GM19239 (cell line): ENCODE results near the gene GOLGA6L10.
"Not testable (repeated sequence)": the region's sequence is repeated elsewhere in the genome, so short reads cannot be mapped to it uniquely, and the experiment has no call there.

Source experiments
- DNase-seq: peaks from one replicate; pipeline ENCODE4 v3.0.0; 2011; ENCODE audit warnings: low spot score; ENCODE audit not compliant: insufficient read length
- FAIRE-seq: peaks from 2 replicates; lab custom pipeline; 2011; peaks lifted over from hg19 to GRCh38; lab: Jason Lieb, UNC

The GOLGA6L10 gene

DNA sequence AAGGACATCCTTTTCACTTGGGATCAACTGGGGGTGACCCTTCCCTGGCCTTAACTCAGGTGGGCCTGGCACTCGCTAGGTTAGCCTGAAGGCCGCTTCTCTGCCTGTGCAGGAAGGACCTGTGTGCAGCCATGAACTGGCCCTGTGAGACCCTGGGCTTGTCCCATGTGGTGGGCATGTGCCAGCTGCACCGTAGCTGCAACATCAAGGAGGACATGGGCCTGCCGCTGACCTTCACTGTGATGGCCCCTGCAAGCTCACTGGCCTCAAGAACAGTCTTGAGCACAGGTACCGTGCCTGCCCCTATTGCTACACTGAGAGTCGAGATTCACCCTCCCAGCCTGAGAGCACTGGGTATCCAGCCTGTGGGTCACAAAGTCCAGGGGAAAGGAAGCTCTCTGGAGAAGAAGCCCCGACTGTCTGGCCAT is 43.6 kb downstream of the GOLGA6L10 start:
- FAIRE-seq (no peak), DNase-seq (no peak)

GRCh38 chr15:82304778-82305090 is 44.5 kb downstream of the GOLGA6L10 start:
- no peak for DNase-seq
- FAIRE-seq: no peak

DNA sequence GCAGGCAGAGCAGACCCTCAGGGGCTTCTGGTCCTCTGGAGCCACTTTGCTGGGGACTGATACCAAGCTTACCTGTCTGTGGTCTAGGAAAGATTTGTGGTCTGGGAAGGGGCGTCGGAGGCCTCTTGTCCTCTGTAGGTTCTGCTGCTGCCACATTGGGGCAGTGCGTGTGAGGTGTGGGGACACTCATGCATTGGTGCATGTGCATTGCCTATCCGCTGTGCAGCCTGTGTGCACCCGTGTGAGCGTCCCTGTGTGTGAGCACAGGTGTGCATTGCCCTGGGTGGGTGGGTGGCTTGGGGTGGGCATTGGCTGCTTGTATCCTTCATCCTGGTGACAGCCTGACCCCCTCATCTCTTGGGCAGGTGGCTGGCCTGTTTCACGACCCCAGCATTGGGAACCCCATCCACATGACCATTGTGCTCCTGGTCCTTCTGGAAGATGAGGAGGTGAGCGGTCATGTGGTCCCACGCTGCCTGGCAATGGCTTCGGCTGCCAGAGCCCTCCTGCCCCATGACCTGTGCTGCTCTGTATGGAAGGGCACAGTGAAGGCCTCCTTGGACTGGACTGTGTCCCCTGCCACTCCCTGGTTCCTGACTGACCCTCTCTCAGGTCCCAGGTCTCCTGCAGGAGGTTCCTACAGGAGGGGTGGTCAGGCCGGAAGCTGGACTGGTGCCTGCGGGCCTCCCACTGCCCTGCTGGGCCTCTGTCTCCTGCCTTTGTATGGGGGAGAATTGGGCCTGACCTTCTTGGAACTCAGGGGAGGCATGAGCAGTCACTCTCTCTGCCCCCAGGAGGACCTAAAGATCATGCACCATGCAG is 45.1 kb downstream of the GOLGA6L10 start:
- FAIRE-seq (no peak), DNase-seq (no peak)

DNA sequence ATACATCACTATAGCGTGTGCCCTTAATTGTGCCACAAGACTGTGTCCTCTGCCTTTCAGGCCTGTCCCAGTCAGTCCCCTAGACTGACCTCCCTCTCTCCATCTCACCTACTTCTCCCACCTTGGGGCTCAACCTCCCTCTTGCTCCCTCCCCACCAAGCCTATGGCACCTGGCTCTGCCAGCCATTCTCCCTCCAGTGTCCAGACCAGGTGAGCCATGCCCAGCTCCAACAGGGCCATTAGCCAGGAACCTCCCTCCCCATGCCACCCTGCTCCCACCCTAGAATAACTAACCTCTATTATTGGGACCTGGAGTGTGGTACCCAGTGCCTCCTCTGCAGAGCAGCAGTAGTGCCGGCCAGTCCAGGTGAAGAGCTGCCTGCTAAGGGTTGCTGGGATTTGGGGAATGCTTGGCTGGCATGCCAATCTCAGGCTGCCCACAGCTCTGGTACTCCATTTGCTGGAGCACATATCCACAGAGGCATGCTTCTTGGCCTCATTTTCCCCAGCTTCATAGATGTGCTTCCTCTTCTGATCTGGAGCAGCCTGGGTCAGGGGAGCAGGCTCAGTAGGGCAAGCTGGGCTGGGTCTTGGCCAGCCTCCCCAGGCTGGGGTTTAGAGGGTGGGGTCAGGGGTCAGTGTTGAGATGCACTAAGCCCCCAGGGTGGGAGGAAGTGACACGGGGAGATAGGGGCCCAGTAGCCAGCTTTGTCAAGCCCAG is 47.8 kb downstream of the GOLGA6L10 start:
- no peak for FAIRE-seq
- no peak for DNase-seq

GRCh38 chr15:82300883-82301282 is 48.4 kb downstream of the GOLGA6L10 start:
- FAIRE-seq (no peak), DNase-seq (no peak)

GRCh38 chr15:82300326-82300725 is 48.9 kb downstream of the GOLGA6L10 start:
- not testable (repeated sequence) for FAIRE-seq, DNase-seq

DNA sequence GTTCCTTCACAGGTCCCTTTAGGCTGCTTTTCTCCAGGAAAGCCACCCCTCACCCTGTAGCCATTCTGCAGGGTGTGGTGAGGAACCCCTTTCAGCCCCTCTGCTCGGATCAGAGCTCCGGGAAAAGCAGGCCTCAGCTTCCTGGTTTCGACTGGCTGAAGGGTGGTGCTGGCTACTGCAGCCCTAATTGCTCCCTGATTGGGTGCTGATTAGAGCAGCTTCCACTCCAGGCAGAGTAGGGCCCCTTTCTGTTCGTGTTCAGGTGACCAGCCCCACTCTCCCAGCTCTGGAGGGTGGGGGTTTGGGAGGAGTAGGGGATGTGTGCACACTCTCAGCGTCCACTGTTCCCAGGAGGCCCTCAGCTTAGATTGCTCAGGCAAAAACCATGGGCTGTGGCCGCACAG is 49.8 kb downstream of the GOLGA6L10 start:
- not testable (repeated sequence) for FAIRE-seq

GRCh38 chr15:82298520-82298919 is 50.8 kb downstream of the GOLGA6L10 start:
- FAIRE-seq (no peak), DNase-seq (no peak)

More for the DNA sequence above, 49.8 kb downstream of the GOLGA6L10 start:
- not testable (repeated sequence) for DNase-seq

DNA sequence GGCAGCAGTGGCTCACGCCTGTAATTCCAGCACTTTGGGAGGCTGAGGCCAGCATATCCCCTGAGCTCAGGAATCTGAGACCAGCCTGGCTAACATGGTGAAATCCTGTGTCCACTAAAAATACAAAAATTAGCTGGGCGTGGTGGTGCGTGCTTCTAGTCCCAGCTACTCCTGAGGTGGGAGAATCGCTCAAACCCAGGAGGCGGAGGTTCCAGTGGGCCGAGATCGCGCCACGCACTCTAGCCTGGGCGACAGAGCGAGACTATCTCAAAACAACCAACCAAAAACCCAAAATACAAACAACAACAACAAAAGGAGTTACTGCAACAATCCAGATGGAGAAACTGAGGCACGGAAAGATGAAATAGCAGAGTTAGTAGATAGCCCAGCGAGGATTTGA is 51.2 kb downstream of the GOLGA6L10 start:
- no peak for FAIRE-seq
- no peak for DNase-seq

GRCh38 chr15:82297546-82297945 is 51.7 kb downstream of the GOLGA6L10 start:
- FAIRE-seq (no peak), DNase-seq (no peak)

- FAIRE-seq (no peak), DNase-seq (no peak)
Observed at GRCh38 chr15:82294061-82294690, 55.1 kb downstream of the GOLGA6L10 start.

DNA sequence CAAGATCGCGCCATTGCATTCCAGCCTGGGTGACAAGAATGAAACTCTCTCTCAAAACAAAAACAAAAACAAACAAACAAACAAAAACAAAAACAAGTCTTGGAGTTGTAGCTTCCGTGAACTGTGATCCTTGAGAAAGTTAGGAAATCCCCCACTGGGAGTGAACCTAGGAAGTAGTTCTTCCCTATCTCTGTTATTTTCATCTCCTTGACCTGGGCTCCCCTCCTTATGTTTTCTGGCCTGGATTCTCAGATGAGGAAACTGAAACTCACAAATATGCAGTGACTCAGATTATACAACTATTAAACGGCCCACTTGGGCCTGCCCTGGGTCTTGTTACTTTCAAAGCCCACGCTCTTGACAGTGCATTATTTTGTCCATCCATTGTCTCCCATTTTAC is 57.0 kb downstream of the GOLGA6L10 start:
- DNase-seq (no peak), FAIRE-seq (no peak)
